ENCODE data around the gene IKBKE. TPM values are rescaled to one million over a fixed set of nuclear protein-coding genes. Genes with fewer than 3 reads are reported as not detected.
A peak's percentile ranks its signal among the peaks of the same experiment; 100 is the strongest.

The IKBKE gene
- total RNA-seq, 1 donor from 2014 or later = 8.5 TPM

DNA sequence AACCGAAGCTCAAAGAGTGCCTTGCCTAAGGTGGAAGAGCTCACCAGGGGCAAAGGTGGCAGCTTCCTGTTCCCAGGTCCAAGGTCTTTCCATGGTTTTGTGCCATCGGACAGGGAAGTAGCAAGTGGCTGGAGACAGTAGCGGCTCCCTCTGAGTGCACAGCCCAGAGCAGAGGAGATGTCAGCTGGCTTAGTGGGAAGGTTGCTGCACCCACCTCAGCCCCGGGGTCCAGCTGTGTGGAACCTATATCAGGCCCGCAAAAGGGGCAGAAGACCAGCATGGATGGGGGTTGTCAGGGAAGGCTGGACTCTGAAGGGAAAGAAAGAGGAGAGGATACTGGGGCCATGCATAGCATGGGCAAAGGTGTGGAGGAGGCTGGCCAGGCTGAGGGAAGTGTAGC, 6.8 kb downstream of the IKBKE start:
- ATAC-seq = no peak
- Histone ChIP-seq H3K4me3 (no peak overlapping the region), H3K9me3 (no peaks in the 10 kb centered on the region), H3K27ac (no peak overlapping the region), H3K27me3 (no peaks in the 10 kb centered on the region), H3K4me1 (peaks cover 9% of the 10 kb centered on the region), H3K36me3 (peaks cover 26% of the 10 kb centered on the region)
- intact Hi-C loops (cut with DNase I) = no loop called here
- no peak for DNase-seq
- no peak for TF ChIP-seq CTCF (IDR thresholded peaks at IDR 0.05)

DNA sequence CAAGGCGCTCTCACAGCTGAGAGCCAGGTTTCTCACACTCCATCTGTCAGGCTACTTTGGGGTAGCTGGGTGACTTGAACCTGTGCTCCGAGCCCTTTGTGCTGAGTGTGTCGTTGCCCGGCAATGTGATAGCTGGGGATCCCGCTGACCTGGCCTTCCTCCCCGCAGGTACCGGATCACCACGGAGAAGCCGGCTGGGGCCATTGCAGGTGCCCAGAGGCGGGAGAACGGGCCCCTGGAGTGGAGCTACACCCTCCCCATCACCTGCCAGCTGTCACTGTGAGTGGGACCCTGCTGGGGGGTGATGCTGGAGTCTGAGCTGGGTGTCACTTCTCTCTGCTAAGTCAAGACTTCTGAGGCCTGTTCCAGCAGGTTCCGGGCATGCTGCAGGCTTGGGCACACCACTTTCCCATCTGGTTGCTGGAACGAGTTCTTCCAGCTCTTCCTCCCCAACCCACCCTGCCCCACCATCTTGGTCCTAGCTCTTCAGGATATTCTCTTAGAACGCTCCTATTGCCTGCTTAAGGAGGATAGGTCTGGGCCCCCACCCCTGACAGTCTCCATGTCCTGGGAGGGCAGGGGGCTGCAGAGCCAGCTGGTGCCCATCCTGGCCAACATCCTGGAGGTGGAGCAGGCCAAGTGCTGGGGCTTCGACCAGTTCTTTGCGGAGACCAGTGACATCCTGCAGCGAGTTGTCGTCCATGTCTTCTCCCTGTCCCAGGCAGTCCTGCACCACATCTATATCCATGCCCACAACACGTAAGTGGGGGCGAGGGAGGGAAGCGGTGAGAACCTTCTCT, 7.5 kb downstream of the IKBKE start:
- no peak for TF ChIP-seq CTCF (IDR thresholded peaks at IDR 0.05)
- no peak overlapping the region for H3K4me3 ChIP-seq
- no peaks in the 10 kb centered on the region for H3K9me3 ChIP-seq
- peaks cover 26% of the 10 kb centered on the region for H3K36me3 ChIP-seq
- no peak overlapping the region for H3K27ac ChIP-seq
- no peaks in the 10 kb centered on the region for H3K27me3 ChIP-seq
- peaks cover 5% of the 10 kb centered on the region for H3K4me1 ChIP-seq
- no peak for DNase-seq
- no peak for ATAC-seq
- intact Hi-C loops (cut with DNase I) = no loop called here

- intact Hi-C loops (cut with DNase I) = no loop called here
- TF ChIP-seq CTCF (IDR thresholded peaks at IDR 0.05) = no peak
These were observed 8.5 kb downstream of the IKBKE start for GRCh38 chr1:206478746-206479145.

DNA sequence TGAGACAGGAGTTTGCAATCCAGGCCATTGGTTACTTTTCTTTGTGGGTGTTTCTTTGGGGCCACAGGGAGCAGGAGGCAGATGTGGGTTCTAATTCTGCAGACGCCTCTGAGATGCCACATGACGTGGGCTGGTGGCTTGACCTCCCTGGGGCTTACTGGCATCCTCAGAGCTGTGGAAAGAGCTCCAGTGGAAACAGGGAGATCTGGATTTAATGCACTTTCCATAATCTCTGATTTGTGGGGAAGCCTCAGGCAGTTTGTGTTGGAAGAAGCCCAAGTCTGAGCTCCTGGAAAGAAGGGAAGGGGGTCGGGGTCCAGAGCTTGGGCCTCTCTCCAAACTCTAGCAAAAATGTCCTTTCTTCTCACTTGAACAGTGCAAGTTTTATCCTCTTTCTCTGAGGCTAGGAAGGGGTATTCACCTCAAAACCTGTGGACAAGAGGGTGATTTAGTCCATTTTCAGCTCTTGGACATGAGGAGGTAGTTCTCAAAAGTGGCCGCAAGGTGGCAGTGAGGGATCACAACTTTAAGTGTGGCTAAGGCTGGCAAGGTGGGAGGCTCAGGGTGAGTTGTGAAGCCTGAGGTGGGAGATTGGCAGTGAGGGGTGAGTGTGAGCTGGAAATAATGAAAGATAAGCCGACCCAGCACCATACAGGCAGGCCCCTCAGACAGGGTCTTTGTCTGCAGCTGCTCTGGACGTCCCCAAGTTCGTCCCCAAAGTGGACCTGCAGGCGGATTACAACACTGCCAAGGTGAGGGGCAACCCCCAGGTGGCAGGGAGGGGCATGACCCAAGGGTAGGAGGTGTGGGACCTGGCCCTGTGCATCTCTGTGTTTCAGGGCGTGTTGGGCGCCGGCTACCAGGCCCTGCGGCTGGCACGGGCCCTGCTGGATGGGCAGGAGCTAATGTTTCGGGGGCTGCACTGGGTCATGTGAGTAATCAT, 9.2 kb downstream of the IKBKE start:
- H3K36me3 ChIP-seq = peaks cover 26% of the 10 kb centered on the region
- no peaks in the 10 kb centered on the region for H3K9me3 ChIP-seq
- H3K27me3 ChIP-seq = no peaks in the 10 kb centered on the region
- H3K4me3 ChIP-seq = no peak overlapping the region
- no peaks in the 10 kb centered on the region for H3K4me1 ChIP-seq
- ATAC-seq = peak; percentile 75
- intact Hi-C loops (cut with DNase I) = no loop called here
- TF ChIP-seq CTCF (IDR thresholded peaks at IDR 0.05) = peak; percentile 80
- DNase-seq = no peak
- H3K27ac ChIP-seq = no peak overlapping the region

More at GRCh38 chr1:206478746-206479145, 8.5 kb downstream of the IKBKE start:
- Histone ChIP-seq H3K4me3 (no peak overlapping the region), H3K4me1 (no peaks in the 10 kb centered on the region), H3K27ac (no peak overlapping the region), H3K9me3 (no peaks in the 10 kb centered on the region), H3K27me3 (no peaks in the 10 kb centered on the region), H3K36me3 (peaks cover 26% of the 10 kb centered on the region)
- ATAC-seq (no peak), DNase-seq (no peak)

DNA sequence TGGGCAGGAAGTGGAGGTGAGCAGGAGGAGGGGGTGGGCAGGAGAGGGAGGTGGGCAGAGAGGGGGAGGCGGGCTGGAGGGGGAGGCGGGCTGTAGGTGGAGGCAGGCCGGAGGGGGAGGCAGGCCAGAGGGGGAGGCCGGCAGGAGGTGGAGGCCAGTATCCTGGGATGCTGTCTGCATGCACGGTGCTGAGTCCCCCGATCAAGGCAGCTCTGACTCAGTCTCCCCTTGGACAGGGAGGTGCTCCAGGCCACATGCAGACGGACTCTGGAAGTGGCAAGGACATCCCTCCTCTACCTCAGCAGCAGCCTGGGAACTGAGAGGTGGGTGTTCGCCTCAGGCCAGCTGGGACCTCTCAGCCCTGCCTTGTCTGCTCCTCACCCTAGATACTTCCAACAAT, 9.9 kb downstream of the IKBKE start:
- intact Hi-C loops (cut with DNase I) = no loop called here
- DNase-seq = no peak
- Histone ChIP-seq H3K4me1 (no peaks in the 10 kb centered on the region), H3K4me3 (no peak overlapping the region), H3K36me3 (peaks cover 26% of the 10 kb centered on the region), H3K27ac (no peak overlapping the region), H3K27me3 (no peaks in the 10 kb centered on the region), H3K9me3 (no peaks in the 10 kb centered on the region)
- ATAC-seq = no peak
- TF ChIP-seq CTCF (IDR thresholded peaks at IDR 0.05) = no peak

All from upper lobe of right lung (tissue), 1 donor.